Measurements from ENCODE around the gene FGL2. TPM values are rescaled to one million over a fixed set of nuclear protein-coding genes. Genes with fewer than 3 reads are reported as not detected.

FGL2 gene
- polyA plus RNA-seq, 2 of the 4 experiments (the other 2 are of a cell fraction), result not detected

- TF ChIP-seq, protein P1, sequence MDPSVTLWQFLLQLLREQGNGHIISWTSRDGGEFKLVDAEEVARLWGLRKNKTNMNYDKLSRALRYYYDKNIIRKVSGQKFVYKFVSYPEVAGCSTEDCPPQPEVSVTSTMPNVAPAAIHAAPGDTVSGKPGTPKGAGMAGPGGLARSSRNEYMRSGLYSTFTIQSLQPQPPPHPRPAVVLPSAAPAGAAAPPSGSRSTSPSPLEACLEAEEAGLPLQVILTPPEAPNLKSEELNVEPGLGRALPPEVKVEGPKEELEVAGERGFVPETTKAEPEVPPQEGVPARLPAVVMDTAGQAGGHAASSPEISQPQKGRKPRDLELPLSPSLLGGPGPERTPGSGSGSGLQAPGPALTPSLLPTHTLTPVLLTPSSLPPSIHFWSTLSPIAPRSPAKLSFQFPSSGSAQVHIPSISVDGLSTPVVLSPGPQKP (IDR thresholded peaks at IDR 0.05; ENCODE audit: low read depth, low read length), result no peak
- TF ChIP-seq NR3C1 (IDR thresholded peaks at IDR 0.05), result no peak
These were observed 2.9 kb upstream of the FGL2 start (continued) for GRCh38 chr7:77202481-77202976.

GRCh38 chr7:77200542-77200941 lies 923 bp upstream of the FGL2 start:
- ATAC-seq (no peak), DNase-seq (ENCODE audit: low read depth in 1 of 2, low spot score in 1 of 2) (no peak), FAIRE-seq (no peak)
- Histone ChIP-seq H3K27ac (no peak overlapping the region), H3K9me3 (no peaks in the 10 kb centered on the region), H3K4me3 (no peak overlapping the region), H3K4me2 (no peak overlapping the region), H3K4me1 (no peaks in the 10 kb centered on the region)
- CTCF ChIA-PET, result interaction anchor here (2.2 kb wide), 1 partner anchor 47 kb away, joined by 8 read pairs; no protein-coding TSS in a partner anchor
- POLR2A ChIA-PET, result no interaction called here
- 97% methylated on average over 2 of the region's 2 CpGs for WGBS (ENCODE audit: missing lambda C conversion rate)
- TF ChIP-seq ZC3H11A (IDR thresholded peaks at IDR 0.05), result no peak
- no peak for TF ChIP-seq JUN (IDR thresholded peaks at IDR 0.05)
- TF ChIP-seq SMC3 (IDR thresholded peaks at IDR 0.05), result no peak
- TF ChIP-seq HEYL (CRISPR knock-in tag; IDR thresholded peaks at IDR 0.05), result no peak
- TF ChIP-seq MYC (IDR thresholded peaks at IDR 0.05; ENCODE audit: borderline replicate concordance, low read length), result no peak
- TF ChIP-seq MAFK (IDR thresholded peaks at IDR 0.05; ENCODE audit: partially characterized antibody), result no peak
- TF ChIP-seq POLR2A (IDR thresholded peaks at IDR 0.05; ENCODE audit: low read length), result no peak
- no peak for TF ChIP-seq HDAC2 (IDR thresholded peaks at IDR 0.05)
- no peak for TF ChIP-seq HOXB13 (CRISPR knock-in tag; IDR thresholded peaks at IDR 0.05; ENCODE audit: low read depth)
- TF ChIP-seq EHMT2 (IDR thresholded peaks at IDR 0.05; ENCODE audit: low read depth), result no peak
- TF ChIP-seq RNF2 (IDR thresholded peaks at IDR 0.05; ENCODE audit: borderline replicate concordance, low read depth), result no peak
- TF ChIP-seq GATA3 (IDR thresholded peaks at IDR 0.05; ENCODE audit: borderline replicate concordance), result no peak

DNA sequence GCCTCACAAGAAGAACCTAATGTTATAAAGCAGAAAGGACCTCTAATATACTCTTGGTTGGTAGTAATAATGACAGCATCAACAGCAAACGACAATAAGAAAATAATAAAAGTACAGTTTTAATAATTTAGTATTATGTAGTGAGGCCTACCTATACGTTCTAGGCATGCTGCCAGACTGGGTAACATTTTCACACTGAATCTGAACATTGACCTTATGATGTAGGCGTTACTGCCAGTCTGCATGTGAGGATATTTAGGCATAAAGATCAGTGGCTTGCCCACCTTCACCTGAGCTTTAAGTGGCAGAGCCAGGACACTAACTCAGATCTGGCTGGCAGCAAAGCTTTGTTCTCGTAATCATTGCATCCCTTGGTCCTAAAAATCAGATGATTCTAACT lies 2.5 kb downstream of the FGL2 start:
- H3K4me1 ChIP-seq, result no peaks in the 10 kb centered on the region
- no peaks in the 10 kb centered on the region for H3K9me3 ChIP-seq
- H3K4me2 ChIP-seq, result no peak overlapping the region
- no peak for ATAC-seq
- 70% methylated on average over 4 of the region's 4 CpGs for WGBS (ENCODE audit: missing lambda C conversion rate)
- no peak for FAIRE-seq
- no peak for TF ChIP-seq E2F6 (IDR thresholded peaks at IDR 0.05; ENCODE audit: borderline replicate concordance, low read depth)
- no peak for TF ChIP-seq PHF8 (IDR thresholded peaks at IDR 0.05; ENCODE audit: borderline replicate concordance, low read depth)
- no peak for TF ChIP-seq MYC (IDR thresholded peaks at IDR 0.05; ENCODE audit: borderline replicate concordance, low read length)
- no peak for TF ChIP-seq NFE2L2 (conservative IDR thresholded peaks at IDR 0.05; ENCODE audit: low read length)
- no peak for TF ChIP-seq ESRRA (IDR thresholded peaks at IDR 0.05; ENCODE audit: borderline replicate concordance, low read length)
- TF ChIP-seq, protein P2, sequence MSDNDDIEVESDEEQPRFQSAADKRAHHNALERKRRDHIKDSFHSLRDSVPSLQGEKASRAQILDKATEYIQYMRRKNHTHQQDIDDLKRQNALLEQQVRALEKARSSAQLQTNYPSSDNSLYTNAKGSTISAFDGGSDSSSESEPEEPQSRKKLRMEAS (IDR thresholded peaks at IDR 0.05), result no peak
- no peak for TF ChIP-seq NPAS2 (CRISPR knock-in tag; IDR thresholded peaks at IDR 0.05; ENCODE audit: borderline replicate concordance)
- no peak for TF ChIP-seq CHD2 (IDR thresholded peaks at IDR 0.05; ENCODE audit: low read length, partially characterized antibody)
- TF ChIP-seq EHF (CRISPR knock-in tag; IDR thresholded peaks at IDR 0.05), result no peak
- TF ChIP-seq, protein P3, sequence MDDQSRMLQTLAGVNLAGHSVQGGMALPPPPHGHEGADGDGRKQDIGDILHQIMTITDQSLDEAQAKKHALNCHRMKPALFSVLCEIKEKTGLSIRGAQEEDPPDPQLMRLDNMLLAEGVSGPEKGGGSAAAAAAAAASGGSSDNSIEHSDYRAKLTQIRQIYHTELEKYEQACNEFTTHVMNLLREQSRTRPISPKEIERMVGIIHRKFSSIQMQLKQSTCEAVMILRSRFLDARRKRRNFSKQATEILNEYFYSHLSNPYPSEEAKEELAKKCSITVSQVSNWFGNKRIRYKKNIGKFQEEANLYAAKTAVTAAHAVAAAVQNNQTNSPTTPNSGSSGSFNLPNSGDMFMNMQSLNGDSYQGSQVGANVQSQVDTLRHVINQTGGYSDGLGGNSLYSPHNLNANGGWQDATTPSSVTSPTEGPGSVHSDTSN (IDR thresholded peaks at IDR 0.05), result no peak
- DNase-seq (ENCODE audit: low read depth in 1 of 2, low spot score in 1 of 2), result no peak
- H3K27ac ChIP-seq, result no peak overlapping the region
- POLR2A ChIA-PET, result no interaction called here
- no peak overlapping the region for H3K4me3 ChIP-seq
- CTCF ChIA-PET, result no interaction called here

Measured in A549 (cell line).